Tongue (tissue), 2 donors: ENCODE measurements around the gene CRP. TPM values are rescaled to one million over a fixed set of nuclear protein-coding genes. Genes with fewer than 3 reads are reported as not detected.
"Not testable (repeated sequence)": the region's sequence is repeated elsewhere in the genome, so short reads cannot be mapped to it uniquely, and the experiment has no call there.

Experiments
- DNase-seq: peaks from one replicate; pipeline ENCODE4 v3.0.0-alpha.2; 2015
- total RNA-seq: library from RNA; depleted of rRNA; stranded (reverse); fragments of >200 nt; gene quantifications from one replicate; pipeline ENCODE4 v1.2.3, GENCODE V29; 2014

CRP gene, protein sequence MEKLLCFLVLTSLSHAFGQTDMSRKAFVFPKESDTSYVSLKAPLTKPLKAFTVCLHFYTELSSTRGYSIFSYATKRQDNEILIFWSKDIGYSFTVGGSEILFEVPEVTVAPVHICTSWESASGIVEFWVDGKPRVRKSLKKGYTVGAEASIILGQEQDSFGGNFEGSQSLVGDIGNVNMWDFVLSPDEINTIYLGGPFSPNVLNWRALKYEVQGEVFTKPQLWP
- not detected for total RNA-seq

DNA sequence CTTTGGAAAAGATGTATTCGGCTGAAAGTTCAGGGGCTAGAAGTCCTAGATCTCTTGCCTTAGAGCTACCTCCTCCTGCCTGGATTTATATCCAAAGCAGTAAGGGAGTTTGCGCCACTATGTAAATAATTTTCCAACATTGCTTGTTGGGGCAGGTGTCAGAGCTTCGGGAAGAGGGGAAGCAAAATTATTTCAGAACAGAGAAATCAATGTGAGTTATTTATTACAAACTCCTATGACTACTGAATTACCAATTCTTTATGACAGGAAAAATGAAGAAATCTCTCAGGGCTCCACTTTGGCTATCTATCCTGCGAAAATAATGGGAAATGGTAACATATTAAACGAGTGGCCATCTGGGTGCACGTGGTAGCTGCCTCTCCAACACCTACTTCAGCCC lies at the start of gene CRP:
Gene CRP (minus strand): TSS at position 61 of the 400 bp plus-strand sequence. CDS start 104 bp downstream, outside the sequence.
- no peak for DNase-seq

DNA sequence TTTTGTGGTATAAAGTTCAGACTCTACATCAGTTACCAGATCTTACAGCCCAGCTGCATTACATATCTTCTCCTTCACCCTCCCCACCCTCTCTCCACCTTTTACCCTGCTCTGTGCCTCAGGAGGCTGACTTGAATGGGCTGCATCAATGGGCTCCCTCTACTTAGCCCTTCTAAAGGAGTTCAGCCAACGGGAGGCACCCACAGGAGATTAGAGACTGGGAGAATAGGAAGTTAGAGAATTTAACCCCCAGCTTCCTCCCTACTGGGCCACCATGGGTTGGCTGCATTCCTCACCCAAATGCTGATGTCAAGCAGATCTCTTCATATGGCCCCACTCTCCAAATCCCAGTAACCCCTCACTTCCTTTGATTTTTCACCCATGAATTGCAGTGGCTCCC lies 49.3 kb upstream of the CRP start:
- no peak for DNase-seq

DNA sequence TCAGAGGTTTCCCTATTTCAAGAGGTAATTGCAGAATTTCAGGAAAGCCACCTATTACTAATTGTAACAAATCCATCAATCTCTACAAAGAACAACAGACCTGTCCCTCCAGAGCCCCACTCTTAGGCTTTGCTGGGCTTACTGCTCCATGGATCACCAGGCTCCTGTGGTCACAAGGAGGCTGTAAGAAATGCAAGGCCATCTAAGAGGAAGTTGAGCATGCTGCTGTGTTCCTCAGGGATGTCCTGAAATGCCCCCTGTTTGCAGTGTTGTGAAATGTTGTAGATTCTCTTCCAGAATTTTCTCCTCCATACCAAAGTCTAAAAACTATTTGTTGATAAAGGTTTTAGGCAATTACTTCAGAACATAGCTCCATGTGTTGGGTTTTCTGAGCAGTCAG lies 42.0 kb upstream of the CRP start:
- no peak for DNase-seq

DNA sequence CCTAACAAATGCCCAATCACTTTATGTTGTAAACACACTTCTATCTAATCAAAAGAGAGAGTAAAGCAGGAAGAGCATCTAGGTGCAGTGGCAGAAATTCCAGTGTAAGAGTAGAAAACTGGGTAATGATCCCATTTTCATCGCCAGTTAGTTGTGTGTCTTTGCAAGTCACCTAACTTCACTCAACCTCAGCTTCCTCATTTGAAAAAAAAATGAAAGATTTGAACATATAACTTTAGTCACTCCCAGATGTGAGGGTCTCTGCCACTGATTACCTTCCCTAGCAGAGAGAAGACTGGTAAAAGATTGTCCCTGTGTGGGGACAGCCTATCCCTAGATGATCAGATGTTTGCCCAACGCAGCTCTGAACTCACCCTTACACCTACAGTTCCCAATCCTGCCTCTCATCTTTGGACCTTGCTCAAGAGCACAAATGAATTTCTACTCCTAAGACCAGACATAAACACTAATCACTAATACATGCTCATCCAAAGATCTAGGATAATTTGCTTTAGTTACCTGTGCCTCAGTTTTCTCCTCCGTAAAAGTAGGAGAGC lies 41.1 kb upstream of the CRP start:
- no peak for DNase-seq

DNA sequence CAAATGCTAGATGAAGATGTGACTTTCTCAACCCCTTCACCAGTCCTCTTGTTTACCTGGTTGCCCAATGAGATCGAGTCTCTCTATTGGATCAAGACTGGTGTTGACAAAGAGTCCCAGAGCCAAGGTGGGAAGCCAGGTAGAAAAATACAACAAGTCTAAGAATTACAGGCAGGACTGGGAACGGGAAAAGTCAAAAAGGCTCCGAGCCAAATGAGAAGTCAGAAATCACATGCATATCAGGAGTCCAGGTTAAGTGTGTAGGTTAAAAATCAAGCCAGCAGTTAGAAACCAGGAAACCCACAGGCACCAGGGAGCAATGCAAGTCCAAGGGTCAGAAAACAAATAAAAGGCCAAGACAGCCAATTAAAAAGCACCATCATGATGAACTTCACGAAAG lies 39.0 kb upstream of the CRP start:
- DNase-seq: no peak

DNA sequence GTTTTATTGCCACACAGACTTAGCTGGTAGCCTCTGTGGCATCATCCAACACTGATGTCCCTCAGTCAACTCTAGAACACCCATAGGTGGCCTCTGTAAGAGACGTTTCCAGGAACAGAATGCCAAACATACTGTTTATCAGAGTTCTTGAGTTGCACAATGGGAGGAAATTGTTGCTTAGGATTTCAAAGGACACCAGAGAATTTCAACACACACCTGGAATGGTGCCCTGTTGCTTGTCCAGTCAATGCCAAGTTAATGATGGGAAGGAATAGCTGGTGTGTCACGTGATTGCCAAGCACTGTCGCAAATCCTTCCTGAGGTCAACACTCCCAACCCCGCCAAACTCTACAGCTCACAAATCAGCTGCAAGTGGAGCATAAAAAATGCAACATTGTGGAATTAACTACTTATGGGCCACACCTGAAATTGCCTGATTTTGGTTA lies 37.8 kb upstream of the CRP start:
- no peak for DNase-seq

DNA sequence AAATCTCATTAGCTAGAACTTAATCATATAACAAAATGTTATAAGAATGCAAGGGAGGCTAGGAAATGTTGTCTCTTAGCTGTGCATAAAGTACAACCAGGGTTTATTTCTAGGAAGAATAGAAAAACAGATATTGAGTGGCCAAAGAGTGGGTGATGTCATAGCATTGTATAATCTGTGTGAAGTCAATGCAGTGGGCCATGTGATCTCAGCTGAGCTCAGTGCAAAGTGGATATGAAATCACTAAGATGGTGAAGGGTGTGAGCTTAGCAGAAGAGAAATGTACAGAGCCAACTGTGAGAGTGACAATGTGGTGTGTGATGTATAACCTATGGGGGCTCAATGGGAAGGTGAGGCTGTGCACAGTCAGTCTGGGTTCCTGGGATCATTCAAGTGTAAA lies 36.6 kb upstream of the CRP start:
- no peak for DNase-seq

DNA sequence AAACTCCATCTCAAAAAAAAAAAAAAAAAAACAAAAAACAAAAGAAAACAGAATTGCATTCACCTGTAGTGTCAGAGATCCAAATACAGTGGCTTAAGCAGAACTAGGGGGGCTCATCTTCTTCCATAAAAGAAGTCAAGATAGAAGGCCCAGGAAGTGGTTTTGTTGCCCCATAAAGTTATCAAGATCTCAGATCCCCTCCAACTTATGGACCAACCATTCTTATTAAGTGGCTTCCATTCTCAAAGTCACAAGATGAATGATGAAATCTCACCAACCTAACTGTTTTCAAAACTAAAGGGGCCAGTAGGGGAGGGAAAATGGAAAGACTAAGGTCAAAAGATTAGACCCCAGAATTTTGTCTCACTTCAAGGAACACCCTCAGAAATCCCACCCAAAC lies 36.2 kb upstream of the CRP start:
- DNase-seq: no peak

DNA sequence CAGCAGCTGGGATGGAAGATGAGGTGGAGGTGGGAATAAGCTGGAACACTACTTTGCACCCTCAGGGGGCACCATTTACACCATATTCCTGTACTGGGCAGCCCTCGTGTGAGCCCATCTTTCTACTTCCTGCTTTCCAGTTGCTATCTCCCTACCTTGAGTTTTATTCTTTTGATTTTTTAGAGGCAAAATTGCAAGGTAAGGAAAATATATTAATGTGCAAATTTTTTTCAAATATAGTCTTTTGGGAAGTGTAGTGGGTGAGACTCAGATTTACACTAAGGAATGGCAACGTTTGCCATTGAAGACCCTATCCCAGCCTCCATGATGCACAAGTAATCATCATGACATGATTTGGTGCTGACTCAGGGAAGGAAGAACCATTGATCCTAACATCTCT lies 35.2 kb upstream of the CRP start:
- DNase-seq: no peak

DNA sequence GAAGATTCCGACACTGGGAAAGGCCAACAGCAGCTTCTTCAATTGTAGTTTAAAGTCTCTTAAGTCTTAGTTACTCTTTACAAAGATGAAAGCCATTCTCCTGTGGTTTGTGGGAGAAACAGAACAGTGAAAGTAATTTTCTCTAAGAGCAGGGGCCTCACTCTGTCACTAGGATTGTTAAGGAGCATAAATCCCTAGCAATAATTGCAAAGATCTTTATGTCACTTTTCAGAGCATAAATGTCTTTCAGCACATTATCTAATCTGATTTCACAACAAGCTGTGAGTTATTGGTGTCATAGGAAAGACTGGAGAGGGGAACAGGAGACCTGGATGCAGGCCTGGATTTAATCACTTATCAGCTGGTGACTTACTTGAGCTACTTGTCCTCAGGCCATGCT lies 34.0 kb upstream of the CRP start:
- no peak for DNase-seq

DNA sequence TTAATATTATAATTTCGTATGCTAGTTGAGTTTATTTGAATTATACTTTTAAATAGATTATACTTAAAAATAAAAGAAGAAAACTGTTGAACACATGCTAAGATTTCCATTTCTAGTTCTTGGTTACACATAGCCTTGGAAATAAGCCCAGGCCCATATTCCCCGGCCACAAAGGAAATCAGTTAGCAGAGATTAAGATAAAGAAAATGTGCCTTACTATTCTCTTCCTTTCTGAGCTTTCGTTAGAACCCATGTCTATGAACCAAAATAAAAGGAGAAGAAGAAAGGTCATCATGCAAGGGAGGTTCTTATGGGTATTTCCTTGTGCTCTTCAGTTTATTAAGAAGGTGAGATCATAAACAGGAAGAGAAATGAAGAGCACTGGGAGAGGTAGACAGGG lies 32.3 kb upstream of the CRP start:
- no peak for DNase-seq

DNA sequence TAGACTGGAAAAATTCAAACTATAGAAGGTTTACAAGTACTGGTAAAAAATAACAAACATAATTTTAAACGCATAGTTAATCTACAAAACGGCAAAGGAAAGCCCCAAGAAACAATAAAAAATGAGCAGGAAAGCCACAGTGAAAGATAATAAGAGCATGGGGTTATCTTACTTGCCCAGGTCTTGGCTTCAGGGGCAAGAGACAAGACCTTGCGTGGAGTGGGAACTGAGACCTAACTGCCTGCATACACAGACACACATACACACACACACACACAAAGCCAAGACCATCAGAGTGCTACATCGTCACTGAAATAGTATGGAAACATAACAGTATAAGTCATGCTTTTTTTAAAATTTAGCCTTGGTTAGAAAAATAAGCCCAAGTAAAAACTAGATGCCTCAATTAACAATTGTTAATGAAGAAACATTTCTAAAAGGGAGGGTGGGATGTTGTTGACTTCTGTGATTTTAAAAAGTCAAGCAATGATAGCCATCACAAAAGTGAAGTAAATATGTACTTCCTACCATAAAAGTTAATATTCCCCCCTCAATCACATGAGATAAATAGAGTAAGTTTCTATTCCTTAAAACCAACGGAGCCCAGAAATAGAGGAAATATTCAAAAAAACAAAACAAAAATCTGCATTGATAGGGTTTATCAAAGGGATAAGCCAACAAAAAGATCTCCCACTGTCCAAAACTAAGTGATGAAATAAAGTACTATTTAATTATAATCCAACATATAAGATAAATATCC lies 29.4 kb upstream of the CRP start:
- DNase-seq: no peak

DNA sequence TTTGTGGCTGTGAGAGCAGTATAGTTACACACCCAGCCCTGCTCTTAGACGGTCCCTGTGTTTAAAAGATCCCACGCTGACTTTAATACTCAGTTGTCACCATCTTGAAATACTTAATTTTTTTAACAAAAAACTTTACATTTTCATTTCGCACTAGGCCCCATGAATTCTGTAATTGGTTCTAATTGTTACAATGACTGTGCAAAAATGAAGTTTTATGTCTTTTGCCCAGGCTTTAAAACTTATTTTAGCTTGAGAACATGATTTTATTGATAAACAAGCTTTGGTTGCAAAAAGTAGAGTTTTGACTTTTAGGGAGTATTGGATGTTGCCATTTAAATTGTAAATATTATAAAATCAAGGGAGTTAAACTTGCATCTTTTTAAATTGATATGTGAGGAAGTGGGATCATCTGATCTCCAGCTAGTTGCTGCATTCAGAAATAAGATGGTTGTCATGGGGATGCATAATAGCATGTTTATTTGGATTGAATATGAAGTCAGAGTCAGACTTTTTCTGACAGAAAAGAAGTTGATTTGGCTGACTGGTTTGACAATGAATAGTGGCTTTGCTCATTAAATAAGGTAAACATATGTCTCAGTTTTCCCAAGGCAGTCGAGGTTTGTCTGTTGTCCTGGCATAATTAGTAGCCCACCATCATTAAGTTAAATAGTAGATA lies 23.0 kb upstream of the CRP start:
- DNase-seq: no peak

DNA sequence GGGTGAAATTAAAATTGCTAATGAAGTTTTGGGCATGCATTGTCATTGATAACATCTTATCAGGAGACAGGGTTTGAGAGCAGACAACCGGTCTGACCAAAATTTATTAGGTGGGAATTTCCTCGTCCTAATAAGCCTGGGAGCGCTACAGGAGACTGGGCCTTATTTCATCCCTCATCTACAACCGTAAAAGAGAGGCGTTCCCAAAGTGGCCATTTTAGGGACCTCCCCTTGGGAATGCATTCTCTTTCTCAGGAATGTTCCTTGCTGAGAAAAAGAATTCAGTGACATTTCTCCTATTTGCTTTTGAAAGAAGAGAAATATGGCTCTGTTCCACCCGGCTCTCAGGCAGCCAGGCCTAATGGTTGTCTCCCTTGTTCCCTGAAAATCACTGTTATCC lies 8.8 kb upstream of the CRP start:
- DNase-seq: not testable (repeated sequence)

DNA sequence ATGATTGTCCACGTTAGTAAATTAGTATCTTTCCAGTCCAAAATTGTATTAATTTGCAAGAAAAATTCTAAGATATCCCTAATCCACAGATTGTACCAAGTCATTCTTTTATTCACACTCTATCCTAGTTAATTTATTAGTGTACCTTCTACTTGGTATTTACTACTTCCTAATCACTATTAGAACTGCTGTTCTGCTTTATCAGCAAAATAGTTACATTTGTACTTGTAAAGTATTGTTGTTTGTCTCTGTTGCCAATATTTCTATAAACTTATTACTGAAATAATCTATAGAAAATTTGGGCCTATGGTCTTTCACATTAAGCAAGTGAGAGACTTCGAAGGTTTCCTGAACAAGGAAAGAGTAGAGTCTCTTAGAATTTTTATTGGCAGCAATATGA lies 5.6 kb upstream of the CRP start:
- no peak for DNase-seq

DNA sequence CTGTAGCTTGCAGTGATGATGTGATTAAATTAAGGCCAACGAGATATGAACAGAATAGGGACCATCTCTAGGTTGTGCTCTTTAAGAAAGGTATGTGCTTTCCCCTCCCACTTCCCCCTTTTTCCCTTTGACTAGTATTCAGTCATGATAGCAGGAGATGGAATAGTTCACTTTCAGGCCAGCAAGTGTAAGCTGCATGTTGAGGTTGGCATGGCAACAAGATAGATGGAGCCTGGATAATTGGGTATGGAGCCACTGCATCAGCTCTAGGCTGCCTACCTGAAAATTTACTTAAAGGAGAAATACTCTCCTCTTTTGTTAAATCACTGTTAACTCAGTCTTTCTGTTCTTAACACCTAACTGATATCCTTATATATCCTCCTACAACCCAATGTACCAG lies 1.5 kb upstream of the CRP start:
- no peak for DNase-seq

DNA sequence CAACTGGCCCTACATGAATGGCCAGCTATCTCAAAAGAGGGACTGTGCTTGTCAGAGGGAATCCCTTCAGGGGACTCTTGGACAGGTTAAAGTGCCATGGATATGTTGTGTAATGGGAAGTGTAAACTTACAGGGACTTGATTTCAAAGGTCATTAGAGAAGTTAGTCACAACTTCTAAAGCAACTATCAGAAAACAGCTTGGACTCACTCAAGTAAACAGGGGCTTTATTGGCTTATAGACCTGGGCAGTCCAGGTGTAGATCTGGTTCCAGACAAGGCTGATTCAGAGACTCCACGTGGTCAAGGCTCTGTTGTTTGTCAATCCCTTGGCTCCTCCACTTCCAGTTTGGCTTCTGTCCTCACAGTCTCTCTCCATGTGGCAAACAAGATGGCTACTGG lies 2.3 kb downstream of the CRP start:
- DNase-seq: no peak

DNA sequence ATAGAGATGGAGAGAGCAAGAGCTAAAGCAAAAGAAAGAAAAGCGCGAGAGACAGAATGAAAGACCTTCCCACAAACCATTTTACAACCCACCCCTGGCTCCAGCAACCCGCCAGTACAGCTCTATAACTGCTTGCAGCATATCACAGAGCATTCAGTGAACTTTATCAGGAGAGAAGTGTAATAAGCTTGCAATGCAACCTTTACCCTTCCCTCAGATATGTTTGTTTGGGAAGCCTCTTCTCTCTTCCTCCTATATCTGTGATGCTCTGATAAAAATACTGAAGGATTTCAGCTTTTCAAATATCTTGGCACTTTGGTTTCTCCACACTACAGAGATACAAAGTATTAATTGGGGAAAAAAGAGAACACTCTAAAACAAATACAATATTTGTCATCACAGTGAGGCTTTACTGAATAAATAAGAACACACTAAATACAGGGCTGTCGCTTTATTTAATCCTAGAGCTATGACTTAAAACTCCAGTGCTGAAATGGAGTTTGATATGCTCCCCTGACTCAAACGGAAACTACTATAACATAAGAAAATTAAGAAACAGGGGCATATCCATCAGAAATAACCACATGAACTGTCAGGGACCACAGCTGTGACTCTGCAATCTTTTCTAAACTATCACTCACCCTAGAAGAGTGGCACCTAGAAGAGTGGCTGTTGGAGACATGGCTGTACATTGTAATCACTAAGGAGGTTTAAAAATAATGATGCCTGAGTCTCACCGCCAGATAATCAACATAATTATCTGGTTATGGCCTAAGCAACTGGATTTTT lies 6.7 kb downstream of the CRP start:
- no peak for DNase-seq

DNA sequence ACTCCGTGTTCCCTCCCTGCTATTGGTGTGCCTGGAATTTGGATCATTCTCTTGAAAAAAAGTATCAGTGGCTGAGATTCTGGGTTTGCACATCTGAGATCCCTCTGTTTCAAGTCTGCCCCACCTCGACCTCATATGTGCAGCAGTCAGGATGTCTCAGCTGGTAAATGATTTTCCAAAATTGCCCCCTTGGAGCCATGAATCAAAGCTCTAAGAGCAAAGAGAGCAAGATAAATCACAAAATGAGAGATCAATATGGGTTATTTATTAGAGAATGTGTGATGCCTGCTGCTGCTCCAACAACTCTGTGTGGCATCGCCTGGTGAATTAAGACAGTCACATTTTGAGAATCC lies 8.5 kb downstream of the CRP start:
- no peak for DNase-seq

DNA sequence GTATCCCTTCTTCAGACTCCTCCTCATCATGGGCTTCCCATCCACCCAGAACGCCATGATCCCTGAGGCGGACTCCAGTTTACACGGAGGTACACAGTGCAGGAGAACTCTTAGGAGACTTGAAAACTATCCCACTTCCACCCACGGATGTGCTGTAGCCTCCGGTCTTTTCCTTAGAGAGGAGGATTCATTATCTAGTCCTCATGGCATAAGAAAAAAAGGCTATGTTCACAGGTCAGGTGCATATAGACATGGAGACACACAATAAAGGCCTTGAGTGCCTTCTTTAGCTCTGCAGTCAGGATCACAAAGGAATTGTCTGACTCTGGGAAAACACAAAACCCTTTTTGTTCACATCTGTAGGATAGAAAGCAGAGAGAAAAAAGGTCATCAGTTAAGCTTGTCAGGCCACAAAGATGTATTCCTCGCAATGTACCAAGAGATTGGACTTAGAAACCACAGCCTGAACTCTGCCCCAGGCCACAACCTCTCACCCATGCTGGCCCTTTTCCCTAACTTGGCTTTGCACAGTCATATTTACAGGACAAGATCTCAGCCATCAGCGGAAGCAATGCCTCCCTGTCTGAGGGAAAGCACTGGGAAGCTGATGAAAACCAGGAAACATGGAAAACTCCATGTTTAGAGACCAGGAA lies 9.0 kb downstream of the CRP start:
- DNase-seq: no peak

DNA sequence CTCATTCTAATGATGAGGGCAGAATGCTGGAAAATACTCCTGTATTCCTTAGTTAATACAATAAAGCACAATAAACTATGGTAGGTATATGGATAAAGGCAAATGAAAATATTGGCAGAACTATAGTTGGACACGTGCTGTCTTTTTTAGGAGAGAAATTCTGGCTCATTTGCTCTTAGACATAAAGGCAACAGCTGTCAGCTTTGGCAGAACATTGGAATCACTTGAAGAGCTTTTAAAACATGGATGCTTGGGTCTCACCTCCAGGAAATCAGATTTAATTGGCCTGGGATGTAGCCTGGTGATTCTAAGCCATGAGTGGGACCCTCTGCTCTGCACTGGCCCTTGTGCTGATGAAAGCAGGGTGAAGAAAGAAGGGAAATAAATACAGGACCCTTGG lies 9.9 kb downstream of the CRP start:
- DNase-seq: no peak

DNA sequence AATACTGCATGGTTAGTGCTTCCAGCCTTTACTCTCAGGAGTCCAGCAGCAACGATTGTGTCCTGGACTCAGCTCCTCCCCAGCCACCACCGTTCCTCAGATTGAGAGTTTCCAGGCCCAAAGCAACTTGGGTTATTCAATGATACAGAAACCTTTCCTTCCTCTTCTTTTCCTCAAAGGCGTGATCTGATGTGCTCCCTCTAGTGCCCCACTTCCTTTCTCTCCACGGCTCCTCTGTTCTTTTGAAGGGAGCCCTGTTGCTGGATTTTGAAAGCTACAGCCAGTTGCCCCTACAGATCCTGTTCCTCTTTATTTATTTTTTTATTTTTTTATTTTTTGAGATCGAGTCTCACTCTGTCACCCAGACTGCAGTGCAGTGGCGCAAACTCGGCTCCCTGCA lies 14.1 kb downstream of the CRP start:
- DNase-seq: no peak
